VCaP (cell line): ENCODE data around the gene VSIR.

ENCODE experiments used
- H3K27ac ChIP-seq: fragments of 450-650 bp; 2 replicates; pipeline ENCODE4 v1.5.1; 2017
- CTCF ChIP-seq: fragments of 450-650 bp; conservative IDR thresholded peaks from 2 replicates; pipeline ENCODE4 v1.5.1; 2017; ENCODE audit warnings: mild to moderate bottlenecking, moderate library complexity

VSIR gene

GRCh38 chr10:71812016-71812912, 38.9 kb upstream of the VSIR start:
- H3K27ac ChIP-seq: no peak overlapping the region
- peak; percentile 79 for TF ChIP-seq CTCF

- H3K27ac ChIP-seq: no peak overlapping the region
- no peak for TF ChIP-seq CTCF
These were observed 38.0 kb upstream of the VSIR start for GRCh38 chr10:71811351-71811750.

- no peak for TF ChIP-seq CTCF
- no peak overlapping the region for H3K27ac ChIP-seq
These were observed 36.9 kb upstream of the VSIR start for GRCh38 chr10:71810048-71810750.

- no peak overlapping the region for H3K27ac ChIP-seq
- TF ChIP-seq CTCF: no peak
These were observed 36.3 kb upstream of the VSIR start for GRCh38 chr10:71809628-71810027.

GRCh38 chr10:71807557-71808510, 34.5 kb upstream of the VSIR start:
- no peak overlapping the region for H3K27ac ChIP-seq
- no peak for TF ChIP-seq CTCF

- no peak for TF ChIP-seq CTCF
- no peak overlapping the region for H3K27ac ChIP-seq
These were observed 33.6 kb upstream of the VSIR start for GRCh38 chr10:71806704-71807556.
